Tibial nerve (tissue), 4 donors: ENCODE results near the gene SUPT7L. TPM values are rescaled to one million over a fixed set of nuclear protein-coding genes. Genes with fewer than 3 reads are reported as not detected.
A peak's percentile ranks its signal among the peaks of the same experiment; 100 is the strongest.

ENCODE experiments used
- DNase-seq, 2 donors: peaks; one replicate each; pipeline ENCODE4 v3.0.0-alpha.2; 2019; ENCODE audit warnings: low spot score in 2 of 2
- H3K27ac ChIP-seq, 4 donors: fragments of 200-600 bp; sonication (generic) in 3 of 4; one replicate each; pipeline ENCODE4 v1.5.1; 2017 to 2019; ENCODE audit warnings: mild to moderate bottlenecking in 1 of 4
- H3K27me3 ChIP-seq, 2 donors: fragments of 200-600 bp; sonication (generic) in 1 of 2; one replicate each; pipeline versions ENCODE4 v1.5.1 to v1.6.0; 2017 to 2019
- H3K36me3 ChIP-seq, 3 donors: fragments of 200-600 bp; sonication (generic); one replicate each; pipeline ENCODE4 v1.5.1; 2018 to 2019
- H3K4me1 ChIP-seq, 4 donors: fragments of 200-600 bp; sonication (generic) in 3 of 4; one replicate each; pipeline ENCODE4 v1.5.1; 2017 to 2019
- H3K4me3 ChIP-seq, 4 donors: fragments of 200-600 bp; sonication (generic) in 3 of 4; one replicate each; pipeline ENCODE4 v1.5.1; 2017 to 2019; ENCODE audit warnings: mild to moderate bottlenecking in 1 of 4, moderate library complexity in 1 of 4
- H3K9me3 ChIP-seq, 4 donors: fragments of 200-600 bp; sonication (generic) in 3 of 4; one replicate each; pipeline ENCODE4 v1.5.1; 2017 to 2019
- EP300 ChIP-seq, 2 donors: sonication (generic); formaldehyde crosslinking; IDR thresholded peaks; one replicate each; pipeline ENCODE4 v1.6.1; 2017; ENCODE audit warnings: antibody characterized with exemption in 2 of 2, mild to moderate bottlenecking in 1 of 2
- POLR2A ChIP-seq, 2 donors: fragments of 450-650 bp; IDR thresholded peaks; one replicate each; pipeline ENCODE4 v1.6.1; 2017; ENCODE audit warnings: antibody characterized with exemption in 2 of 2, mild to moderate bottlenecking in 2 of 2, moderate library complexity in 2 of 2
- WGBS, 2 donors: methylation state at CpG; one replicate each; pipeline ENCODE4 v1.1.5; 2018; 5-methylcytosine and 5-hydroxymethylcytosine counted together
- total RNA-seq, 4 donors: library from RNA; depleted of rRNA; stranded (reverse); fragments of >200 nt; gene quantifications; one replicate each; pipeline ENCODE4 v1.1.0, GENCODE V29; 2016
- TF ChIP-seq, protein P1 (sequence below), 5 experiments: fragments of 200-600 bp in 3 of 5; fragments of 450-650 bp in 2 of 5; sonication (generic) in 3 of 5; IDR thresholded peaks; one replicate each; pipeline ENCODE4 v1.5.1; 2016 to 2019; ENCODE audit warnings: antibody characterized with exemption in 5 of 5, mild to moderate bottlenecking in 3 of 5, moderate library complexity in 2 of 5

The SUPT7L gene
- total RNA-seq, 4 donors from 2014 or later = 30.2 to 36.3 (median 33.8) TPM

DNA sequence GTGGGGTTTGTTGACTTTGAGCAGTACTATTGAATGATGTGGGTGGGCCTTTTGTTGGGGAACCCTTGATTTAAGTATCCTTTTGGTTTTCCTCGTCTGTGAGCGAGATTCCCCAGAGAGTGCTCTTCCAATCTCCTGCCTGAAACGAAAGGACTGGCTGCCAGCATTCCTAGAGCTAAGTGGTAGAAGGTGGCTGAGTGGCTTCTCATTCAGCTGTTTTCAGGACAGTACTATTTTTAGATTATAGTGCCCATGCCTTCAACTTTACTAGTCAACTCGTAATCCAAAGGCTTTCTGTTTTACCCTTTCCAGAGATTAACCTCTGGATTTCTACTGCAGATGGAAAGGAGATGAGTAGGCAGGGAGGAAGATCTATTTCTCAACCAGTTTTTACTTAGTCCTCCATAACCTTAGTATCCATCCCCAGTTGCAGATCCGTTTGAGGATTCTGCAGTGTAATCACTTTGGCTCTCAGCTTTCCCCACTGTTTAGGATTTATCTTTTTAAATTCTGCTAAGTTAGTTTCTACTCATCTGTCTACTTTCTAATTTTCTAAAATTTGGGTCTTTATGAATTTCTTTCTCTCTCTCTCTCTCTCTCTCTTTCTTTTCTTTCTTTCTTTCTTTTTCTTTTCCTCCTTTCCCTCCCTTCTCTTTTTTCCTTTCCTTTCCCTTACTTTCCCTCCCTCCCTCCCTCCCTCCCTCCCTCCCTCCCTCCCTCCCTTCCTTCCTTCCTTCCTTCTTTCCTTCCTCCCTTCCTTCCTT lies 9.5 kb upstream of the SUPT7L start:
- 70 to 75% methylated on average over 5 of the region's 5 CpGs for WGBS, 2 donors

DNA sequence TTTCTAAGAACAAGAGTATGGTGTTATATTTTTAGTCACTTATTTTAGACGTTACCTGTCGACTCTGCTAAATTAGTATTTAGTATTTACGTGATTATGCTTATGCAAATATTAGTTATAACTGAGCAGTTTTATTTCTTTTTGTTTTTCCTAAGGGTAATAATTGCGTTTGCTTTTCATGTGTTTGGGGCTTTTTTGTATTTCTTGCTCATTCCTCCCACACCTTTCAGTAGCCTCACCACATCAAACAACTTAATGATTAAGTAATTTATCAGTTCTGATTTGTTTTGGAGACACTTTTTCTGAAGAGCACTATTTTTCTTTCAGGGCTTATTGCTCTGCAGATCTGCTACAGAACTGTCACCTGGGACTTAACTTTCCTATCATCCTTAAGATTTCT lies 7.8 kb upstream of the SUPT7L start:
- 91 to 94% methylated on average over 4 of the region's 4 CpGs for WGBS, 2 donors
- Histone ChIP-seq H3K36me3 (peaks cover 0 to 89% (median 17%) of the 10 kb centered on the region in 3 donors), H3K9me3 (no peaks in the 10 kb centered on the region), H3K27me3 (no peaks in the 10 kb centered on the region), H3K27ac (no peak overlapping the region), H3K4me1 (peaks cover 0 to 6% (median 0%) of the 10 kb centered on the region in 4 donors), H3K4me3 (no peak overlapping the region)
- DNase-seq = no peak
- TF ChIP-seq EP300 (IDR thresholded peaks at IDR 0.05) = no peak
- TF ChIP-seq, protein P1, sequence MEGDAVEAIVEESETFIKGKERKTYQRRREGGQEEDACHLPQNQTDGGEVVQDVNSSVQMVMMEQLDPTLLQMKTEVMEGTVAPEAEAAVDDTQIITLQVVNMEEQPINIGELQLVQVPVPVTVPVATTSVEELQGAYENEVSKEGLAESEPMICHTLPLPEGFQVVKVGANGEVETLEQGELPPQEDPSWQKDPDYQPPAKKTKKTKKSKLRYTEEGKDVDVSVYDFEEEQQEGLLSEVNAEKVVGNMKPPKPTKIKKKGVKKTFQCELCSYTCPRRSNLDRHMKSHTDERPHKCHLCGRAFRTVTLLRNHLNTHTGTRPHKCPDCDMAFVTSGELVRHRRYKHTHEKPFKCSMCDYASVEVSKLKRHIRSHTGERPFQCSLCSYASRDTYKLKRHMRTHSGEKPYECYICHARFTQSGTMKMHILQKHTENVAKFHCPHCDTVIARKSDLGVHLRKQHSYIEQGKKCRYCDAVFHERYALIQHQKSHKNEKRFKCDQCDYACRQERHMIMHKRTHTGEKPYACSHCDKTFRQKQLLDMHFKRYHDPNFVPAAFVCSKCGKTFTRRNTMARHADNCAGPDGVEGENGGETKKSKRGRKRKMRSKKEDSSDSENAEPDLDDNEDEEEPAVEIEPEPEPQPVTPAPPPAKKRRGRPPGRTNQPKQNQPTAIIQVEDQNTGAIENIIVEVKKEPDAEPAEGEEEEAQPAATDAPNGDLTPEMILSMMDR (IDR thresholded peaks at IDR 0.05) = no peak
- TF ChIP-seq POLR2A (IDR thresholded peaks at IDR 0.05) = no peak

More for the DNA sequence above, 9.5 kb upstream of the SUPT7L start:
- DNase-seq = no peak
- peaks cover 0 to 93% (median 15%) of the 10 kb centered on the region in 3 donors for H3K36me3 ChIP-seq
- no peaks in the 10 kb centered on the region for H3K4me1 ChIP-seq
- no peak overlapping the region for H3K27ac ChIP-seq
- H3K9me3 ChIP-seq = no peaks in the 10 kb centered on the region
- TF ChIP-seq, protein P1 (IDR thresholded peaks at IDR 0.05) = no peak
- TF ChIP-seq POLR2A (IDR thresholded peaks at IDR 0.05) (no peak), EP300 (IDR thresholded peaks at IDR 0.05) (no peak)
- no peaks in the 10 kb centered on the region for H3K27me3 ChIP-seq
- no peak overlapping the region for H3K4me3 ChIP-seq

DNA sequence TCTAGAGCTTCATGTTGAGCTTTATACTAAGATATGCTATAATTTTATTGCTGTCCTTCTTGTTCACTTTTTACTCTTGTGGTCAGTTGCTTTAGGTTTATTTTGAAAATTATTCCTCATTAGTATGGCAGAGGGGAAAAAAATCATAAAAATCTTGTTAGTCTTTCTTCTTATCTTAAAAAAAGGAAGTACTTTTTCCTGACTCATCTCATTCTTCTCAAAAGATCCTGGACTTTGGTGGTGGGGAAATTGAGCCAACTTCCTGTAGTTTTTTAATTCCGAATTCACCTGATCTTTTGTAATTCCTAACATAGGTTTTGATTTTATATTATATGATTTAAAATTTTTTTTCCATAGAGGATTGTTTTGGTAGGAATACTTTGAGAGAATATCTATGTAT lies 4.0 kb upstream of the SUPT7L start:
- DNase-seq = no peak
- no peak overlapping the region for H3K4me3 ChIP-seq
- peaks cover 0 to 55% (median 11%) of the 10 kb centered on the region in 3 donors for H3K36me3 ChIP-seq
- H3K9me3 ChIP-seq = no peaks in the 10 kb centered on the region
- no peak overlapping the region for H3K27ac ChIP-seq
- TF ChIP-seq, protein P1 (IDR thresholded peaks at IDR 0.05) = no peak
- TF ChIP-seq POLR2A (IDR thresholded peaks at IDR 0.05) = no peak
- no peak for TF ChIP-seq EP300 (IDR thresholded peaks at IDR 0.05)
- no peaks in the 10 kb centered on the region for H3K27me3 ChIP-seq
- WGBS, 2 donors = 79% methylated on average over 1 of the region's 1 CpG
- peaks cover 0 to 33% (median 16%) of the 10 kb centered on the region in 4 donors for H3K4me1 ChIP-seq

DNA sequence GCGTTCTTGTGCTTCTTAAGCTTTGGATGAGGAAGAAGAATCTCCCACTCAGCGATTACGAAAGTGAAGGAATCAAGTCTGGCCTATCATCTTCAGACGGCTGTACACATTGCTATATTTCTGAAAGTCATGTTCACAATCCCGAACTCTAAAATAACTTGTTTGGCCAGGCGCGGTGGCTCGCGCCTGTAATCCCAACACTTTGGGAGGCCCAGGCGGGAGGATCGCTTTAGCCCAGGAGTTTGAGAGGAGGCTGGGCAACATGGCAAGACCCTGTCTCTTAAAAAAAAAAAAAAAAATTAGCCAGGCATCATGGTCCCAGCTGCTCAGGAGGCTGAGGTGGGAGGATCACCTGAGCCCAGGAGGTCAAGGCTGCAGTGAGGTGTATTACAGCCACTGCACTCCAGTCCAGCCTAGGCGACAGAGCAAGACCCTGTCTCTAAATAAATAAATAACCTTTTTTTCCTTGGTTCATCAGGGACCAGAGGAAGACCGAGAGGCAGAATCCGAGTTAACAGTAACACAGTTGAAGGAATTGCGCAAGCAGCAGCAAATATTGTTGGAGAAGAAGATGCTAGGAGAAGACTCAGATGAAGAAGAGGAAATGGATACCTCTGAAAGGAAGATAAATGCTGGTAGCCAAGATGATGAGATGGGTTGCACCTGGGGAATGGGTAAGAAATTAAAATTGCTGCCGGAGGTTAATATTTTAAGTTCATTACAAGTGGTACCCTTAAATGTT lies 1.4 kb upstream of the SUPT7L start:
- no peak for DNase-seq
- WGBS, 2 donors = 84 to 88% methylated on average over 16 of the region's 16 CpGs
- Histone ChIP-seq H3K27ac (no peak overlapping the region), H3K4me3 (peak overlapping the region; percentile 54 to 92 (median 79)), H3K36me3 (peaks cover 0 to 53% (median 17%) of the 10 kb centered on the region in 3 donors), H3K4me1 (peaks cover 0 to 42% (median 22%) of the 10 kb centered on the region in 4 donors), H3K9me3 (no peaks in the 10 kb centered on the region), H3K27me3 (no peaks in the 10 kb centered on the region)
- TF ChIP-seq, protein P1 (IDR thresholded peaks at IDR 0.05) = no peak
- TF ChIP-seq POLR2A (IDR thresholded peaks at IDR 0.05) = no peak
- TF ChIP-seq EP300 (IDR thresholded peaks at IDR 0.05) = no peak

DNA sequence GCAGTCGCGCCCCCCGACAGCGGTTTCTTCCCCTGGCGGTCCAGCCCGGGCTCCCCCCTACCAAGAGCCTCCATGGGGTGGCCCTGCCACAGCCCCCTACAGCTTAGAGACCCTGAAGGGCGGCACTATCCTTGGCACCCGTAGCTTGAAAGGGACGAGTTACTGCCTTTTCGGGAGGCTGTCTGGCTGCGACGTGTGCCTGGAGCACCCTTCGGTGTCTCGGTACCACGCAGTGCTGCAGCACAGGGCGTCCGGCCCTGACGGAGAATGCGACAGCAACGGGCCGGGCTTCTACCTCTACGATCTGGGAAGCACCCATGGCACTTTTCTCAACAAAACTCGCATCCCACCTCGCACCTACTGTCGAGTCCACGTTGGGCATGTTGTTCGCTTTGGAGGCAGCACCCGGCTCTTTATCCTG lies 750 bp upstream of the SUPT7L start:
- DNase-seq = no peak
- TF ChIP-seq EP300 (IDR thresholded peaks at IDR 0.05) = no peak
- TF ChIP-seq, protein P1 (IDR thresholded peaks at IDR 0.05) = no peak
- no peak for TF ChIP-seq POLR2A (IDR thresholded peaks at IDR 0.05)
- H3K4me1 ChIP-seq = peaks cover 0 to 44% (median 22%) of the 10 kb centered on the region in 4 donors
- peak overlapping the region; percentile 81 to 92 (median 88) for H3K27ac ChIP-seq
- H3K27me3 ChIP-seq = no peaks in the 10 kb centered on the region
- H3K36me3 ChIP-seq = peaks cover 0 to 53% (median 17%) of the 10 kb centered on the region in 3 donors
- WGBS, 2 donors = 4 to 5% methylated on average over 13 to 23 of the region's 28 CpGs
- peak overlapping the region; percentile 54 to 92 (median 79) for H3K4me3 ChIP-seq
- no peaks in the 10 kb centered on the region for H3K9me3 ChIP-seq
